ENCODE measurements around the gene L3MBTL4.

- TF ChIP-seq CTCF (IDR thresholded peaks at IDR 0.05) (no peak), POLR2AphosphoS5 (IDR thresholded peaks at IDR 0.05; ENCODE audit: low read depth, low read length) (no peak), SIN3A (IDR thresholded peaks at IDR 0.05; ENCODE audit: borderline replicate concordance, insufficient read depth, low read depth, low read length) (no peak), TCF7L2 (IDR thresholded peaks at IDR 0.05; ENCODE audit: low read depth, low read length) (no peak)
These were observed 78.5 kb downstream of the L3MBTL4 start for GRCh38 chr18:6336239-6336638.

Measured in Panc1 (cell line).